CD4-positive, alpha-beta T cell treated with Interferon alpha-2 for 1 hour (primary cell): ENCODE results near the gene XXYLT1.
"Not testable (repeated sequence)": the region's sequence is repeated elsewhere in the genome, so short reads cannot be mapped to it uniquely, and the experiment has no call there.

Experiments used
- DNase-seq, 2 donors: peaks; one replicate each; pipeline ENCODE4 v3.0.0-alpha.2; 2020 to 2022

The XXYLT1 gene

DNA sequence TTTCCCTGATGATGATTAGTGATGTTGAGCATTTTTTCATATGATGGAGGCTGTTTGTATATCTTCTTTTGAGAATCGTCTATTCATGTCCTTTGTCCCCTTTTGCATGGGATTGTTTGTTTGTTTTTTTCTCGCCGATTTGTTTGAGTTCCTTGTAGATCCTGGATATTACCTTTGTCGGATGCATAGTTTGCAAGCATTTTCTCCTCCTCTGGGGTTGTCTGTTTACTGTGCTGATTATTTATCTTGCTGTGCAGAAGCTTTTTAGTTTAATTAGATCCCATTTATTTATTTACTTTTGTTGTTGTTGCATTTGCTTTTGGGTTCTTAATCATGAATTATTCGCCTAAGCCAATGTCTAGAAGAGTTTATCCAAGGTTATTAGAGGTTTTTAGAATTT is 232.8 kb downstream of the XXYLT1 start:
- no peak for DNase-seq

DNA sequence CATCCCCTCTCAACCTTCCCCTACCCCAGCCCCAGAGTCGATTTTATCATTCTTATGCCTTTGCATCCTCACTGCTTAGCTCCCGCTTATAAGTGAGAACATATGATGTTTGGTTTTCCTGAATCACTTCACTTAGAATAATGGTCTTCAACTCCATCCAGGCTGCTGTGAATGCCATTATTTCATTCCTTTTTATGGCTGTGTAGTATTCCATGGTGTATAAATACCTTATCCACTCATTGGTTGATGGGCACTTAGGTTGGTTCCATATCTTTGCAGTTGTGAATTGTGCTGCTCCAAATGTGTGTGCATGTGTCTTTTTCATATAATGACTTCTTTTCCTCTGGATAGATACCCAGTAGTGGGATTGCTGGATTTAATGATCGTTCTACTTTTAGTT is 233.4 kb downstream of the XXYLT1 start:
- not testable (repeated sequence) for DNase-seq

DNA sequence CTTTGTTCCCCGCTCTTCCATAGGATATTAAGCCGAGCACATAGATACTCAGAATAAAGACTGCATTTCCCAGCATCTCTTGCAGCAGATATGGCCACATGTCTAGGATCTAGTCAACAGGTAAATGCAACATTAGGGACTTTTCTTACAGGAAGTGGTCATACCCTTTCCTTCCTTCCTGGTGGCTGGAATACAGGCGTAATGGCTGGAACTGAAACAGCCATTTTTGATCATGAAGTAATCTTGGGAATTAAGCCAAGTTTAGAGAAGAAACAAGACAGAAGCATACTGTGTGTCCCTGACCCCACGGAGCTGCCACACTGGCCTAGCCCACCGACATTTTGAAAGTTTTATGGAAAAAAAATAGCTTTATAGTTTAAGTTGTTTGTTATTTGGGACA is 234.0 kb downstream of the XXYLT1 start:
- DNase-seq, result no peak

DNA sequence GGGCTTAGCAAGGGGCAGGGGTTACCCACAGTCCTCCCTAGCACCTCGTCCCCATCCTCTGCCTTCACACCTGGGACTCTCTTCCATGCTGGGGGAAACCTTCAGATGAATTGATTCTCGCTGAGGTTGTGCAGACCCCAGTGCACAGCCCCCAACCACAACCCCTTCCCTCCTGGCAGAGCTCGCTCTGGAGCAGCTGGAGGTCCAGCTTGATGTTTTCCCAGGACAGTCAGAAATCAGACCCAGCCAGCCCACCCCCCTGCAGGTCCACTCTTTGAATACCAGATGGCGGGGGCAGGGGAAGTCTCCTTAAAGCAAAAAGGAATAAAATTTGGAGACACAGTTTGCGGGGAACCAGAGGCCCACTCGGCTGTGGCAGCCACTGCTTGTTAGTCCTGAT is 234.4 kb downstream of the XXYLT1 start:
- DNase-seq, result no peak

DNA sequence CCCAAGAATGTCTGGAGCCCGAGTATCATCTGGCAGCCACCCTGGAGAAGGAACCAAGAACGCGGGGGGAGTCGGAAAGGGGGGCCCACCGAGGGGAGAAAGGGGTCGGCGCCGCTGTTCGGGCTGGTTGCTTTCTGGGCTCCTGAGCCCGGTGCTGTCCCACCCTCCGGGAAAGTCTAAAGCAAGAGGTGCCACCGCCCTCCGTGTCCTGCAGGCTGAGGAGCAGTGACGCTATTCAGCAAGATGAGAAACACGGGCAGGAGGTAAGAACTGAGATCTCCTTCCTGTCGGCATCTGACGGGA is 234.8 kb downstream of the XXYLT1 start:
- DNase-seq, result no peak

DNA sequence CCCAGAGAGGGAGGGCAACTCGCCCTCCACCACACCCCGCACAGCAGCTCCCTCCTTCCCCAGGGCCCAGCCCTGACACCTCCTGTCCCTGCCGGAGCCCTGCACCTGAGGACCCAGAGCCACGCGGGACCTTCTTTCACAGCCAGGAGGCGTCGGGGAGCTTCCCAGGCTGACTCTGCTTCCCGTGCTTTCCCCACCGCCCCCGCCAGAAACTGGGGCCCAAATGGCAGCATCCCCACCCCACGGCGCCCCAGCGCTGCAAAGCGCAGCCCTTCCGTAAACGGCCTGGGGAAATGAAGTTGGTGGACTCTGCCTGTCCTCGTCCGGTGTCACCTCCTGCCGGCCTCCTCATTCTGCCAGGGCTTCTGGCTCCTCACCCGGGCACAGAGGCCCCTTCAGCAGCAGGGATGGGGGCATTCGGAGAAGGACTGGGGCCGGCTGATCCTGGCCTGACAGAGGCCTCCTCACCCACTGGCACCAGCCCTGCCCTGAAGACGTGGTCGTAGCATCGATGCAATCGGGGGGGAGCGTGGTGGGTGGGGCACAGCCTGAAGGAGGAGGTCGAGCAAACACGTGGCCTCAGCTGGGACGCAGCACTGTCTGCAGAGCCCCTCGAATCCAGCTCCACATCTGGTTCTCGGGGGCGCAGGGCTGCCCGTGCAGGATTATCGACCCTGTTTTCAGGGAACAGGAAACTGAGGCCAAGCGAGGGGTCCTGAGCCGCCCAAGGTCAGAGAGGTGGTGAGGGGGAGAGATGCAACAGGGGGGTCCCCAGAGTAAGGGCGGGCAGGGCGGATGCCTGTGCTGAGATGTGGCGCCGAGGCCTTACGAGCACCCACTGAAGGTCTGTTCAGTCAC is 235.4 kb downstream of the XXYLT1 start:
- no peak for DNase-seq

DNA sequence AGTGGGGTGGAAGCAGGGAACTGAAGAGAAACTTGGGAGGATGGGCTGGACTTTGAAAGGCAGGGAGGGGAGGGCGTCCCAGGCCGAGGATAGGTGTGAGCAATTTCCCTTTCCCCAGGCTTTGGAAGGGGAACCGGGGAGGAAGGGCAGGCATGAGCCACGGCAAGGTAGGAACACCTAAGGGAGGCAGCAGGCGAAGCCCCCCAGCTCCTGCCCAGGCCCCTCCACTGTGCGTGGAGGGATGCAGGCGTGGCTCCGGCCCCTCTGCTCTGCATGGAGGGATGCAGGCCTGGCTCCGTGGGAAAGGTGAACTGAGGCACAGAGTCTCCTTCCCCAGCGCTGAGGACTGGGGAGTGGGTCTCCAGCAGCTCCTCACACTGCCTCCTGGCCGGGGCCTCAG is 236.4 kb downstream of the XXYLT1 start:
- DNase-seq, result no peak

DNA sequence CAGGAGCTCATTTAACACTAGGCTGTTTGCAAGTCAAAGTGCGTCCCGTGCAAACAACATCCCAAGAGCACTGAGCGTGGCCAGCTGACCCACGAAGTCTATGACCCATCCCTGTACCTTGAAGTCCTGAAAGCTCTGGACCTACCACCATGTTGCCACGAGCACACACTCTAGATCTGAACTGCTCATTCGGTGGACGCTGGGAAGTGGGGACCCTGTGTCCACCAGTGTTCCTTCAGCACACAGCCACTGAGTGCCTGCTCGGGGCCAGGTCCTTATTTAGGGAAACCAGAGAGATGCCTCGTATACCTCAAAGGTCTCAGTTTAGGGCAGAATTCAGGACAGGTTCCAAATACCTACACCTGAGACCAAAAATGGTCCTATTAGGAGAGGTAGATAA is 236.9 kb downstream of the XXYLT1 start:
- DNase-seq, result no peak

DNA sequence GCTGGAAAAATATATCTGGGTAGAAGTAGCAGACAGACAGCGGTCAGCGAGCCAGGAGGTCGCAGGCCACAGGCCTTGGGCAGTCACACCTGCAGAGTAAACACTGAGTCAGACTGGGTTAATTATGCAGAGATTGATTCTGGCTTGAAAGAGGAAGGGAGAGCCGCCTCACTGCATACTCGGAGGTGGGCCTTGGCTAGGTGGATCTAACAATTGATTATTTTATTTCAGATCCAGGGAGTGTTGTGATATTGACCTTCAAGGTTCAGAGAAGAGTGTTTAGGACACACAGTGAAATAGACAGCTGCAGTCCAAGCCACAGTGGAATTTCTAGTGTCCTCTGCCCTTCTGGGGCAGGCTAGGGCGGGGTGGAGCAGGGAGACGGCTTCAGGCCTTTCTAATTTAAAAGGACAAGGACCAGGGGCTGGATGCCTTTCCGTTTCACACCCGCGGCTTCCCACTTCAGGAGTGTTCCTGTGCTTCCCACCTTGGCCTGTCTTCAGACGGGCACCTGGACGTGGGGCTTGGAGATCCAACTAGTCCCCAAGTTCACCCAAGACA is 237.3 kb downstream of the XXYLT1 start:
- no peak for DNase-seq

DNA sequence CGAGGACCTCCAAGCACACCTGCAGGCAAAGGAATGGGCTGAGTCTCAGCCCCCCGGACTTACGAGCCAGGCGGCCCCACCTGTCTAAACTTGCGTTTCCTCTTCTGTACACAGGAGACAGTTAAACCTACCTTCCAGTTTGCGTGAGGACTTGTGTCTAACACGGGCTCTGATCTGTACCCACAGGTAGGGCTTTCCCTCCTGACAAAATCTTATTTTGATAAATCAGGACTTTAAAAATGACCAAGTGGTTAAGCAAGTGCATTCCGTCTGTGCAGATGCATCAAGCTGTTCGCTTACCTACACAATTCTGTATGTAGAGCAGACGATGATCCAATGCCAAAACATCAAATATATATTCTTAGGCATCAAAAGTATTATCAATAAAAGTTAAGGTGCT is 238.0 kb downstream of the XXYLT1 start:
- DNase-seq, result no peak

DNA sequence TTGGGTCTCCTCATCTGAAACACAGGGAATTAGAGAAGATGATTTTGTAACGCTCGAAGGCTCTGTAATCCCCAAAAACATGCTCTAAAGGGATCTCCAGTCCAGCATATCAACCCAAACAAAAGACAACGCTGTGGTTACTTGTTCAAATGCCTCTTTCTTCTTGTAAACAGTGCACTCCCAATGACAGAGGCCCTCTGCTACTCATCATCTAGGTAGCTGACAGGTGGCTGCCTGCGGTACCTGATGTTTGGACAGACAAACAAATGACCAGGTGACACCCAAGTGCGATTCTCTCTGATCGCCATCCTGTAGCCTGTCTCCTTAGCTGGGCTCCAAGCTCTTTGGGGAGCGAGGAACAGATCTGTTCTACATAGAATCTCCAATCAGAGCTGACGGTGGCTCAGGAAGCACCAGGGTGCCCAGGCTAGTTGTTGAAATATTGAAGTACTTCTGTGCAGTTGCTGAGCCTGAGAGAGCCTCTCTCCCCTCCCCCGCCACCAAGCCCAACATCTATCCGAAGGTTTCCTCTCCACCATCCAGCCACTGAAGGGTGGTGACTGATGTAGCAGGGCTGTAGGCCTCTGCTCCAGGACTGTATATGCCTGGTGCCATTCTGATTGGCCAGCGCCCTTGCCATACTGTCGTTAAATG is 238.7 kb downstream of the XXYLT1 start:
- no peak for DNase-seq

DNA sequence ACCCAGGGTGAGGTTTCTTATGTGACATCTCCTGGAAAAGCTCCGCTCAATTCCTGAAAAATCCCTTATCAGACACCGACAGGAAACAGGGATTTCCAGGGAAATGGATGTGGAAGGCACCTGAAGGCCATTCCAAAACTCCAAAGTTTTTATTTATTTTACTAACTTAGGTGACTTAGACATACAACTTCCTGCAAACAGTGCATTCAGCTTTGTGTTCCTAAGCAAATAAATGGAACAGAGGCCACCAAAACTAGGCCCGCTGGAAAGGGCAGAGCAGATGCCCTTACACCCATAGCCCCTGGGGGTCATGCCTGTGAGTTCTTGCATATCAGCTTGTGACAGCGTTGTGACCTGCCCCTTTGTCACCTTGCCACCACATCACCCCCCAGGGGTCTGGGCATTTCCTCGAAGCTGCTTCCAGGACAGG is 239.4 kb downstream of the XXYLT1 start:
- DNase-seq, result no peak

DNA sequence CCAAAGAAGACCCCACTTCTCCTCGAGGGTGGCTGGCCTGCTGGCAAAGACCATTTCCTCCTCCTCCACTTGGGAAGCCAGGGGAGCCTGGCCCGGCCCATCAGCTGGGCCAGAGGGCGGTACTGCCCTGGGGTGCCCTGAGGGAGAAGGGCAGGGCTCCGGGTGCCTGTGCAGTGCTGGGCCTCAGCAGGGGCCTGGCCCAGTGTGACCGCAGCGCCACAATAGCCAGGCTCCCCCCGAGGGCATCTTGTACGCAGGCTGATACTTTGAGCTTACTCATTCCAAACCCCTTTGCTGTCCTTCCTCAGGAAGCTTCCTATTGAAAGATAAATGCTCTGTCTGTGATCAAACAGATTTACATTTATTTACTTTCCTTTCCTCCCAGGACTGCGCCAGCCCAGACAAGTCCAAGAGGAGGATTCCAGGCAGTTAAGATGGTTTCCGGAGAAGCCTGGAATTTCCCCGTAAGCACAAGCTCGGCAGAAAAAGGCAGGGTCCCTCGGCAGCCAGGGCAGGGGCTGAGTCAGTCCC is 240.1 kb downstream of the XXYLT1 start:
- no peak for DNase-seq

DNA sequence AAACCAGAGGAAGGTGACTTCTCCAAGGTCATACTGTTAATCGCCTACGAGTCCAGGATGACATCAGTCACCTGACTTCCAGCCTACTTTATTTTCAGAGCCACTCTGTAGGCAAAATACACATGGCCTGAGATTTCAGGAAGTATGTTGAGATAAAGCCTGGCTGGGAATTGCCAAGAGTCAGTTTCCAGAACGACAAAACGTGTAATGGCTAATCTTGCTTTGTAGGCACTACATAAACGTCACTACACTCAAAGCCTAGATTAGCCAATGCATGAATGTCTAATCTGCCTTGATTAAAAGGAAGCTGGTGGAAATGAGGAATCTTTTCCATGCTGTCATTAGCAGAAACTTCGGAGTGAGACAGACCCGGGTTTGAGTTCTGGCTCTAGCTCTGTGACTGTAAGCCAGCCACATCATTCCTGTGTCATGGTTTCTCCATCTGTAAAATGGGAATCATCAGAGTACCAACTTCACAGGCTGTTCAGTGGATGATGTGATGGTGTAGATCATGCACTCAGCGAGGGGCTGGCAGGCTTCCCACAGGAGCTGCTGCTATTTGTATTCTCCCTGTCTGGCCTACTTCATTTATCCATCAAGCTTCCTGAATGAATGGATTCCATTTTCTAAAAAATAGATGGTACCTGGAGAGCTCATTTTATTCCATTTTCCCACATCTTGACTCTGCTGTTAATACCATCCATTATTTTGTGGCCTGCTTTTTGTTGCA is 241.9 kb downstream of the XXYLT1 start:
- DNase-seq, result no peak

DNA sequence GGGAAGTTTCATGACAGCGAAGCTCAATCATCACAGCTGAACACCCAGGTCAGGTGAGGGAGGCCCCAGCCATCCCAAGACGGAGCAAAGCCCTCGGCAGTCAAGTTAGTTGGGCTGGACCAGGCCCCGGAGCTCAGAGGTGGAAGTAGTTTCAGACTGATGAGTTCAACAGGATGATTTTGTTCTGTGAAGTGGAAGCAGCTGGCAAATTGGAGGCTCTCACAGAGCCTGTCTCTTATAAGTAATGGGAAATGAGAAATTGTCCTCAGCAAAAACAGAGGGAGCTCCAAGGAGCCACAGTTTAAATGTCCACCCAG is 245.1 kb downstream of the XXYLT1 start:
- DNase-seq, result no peak

DNA sequence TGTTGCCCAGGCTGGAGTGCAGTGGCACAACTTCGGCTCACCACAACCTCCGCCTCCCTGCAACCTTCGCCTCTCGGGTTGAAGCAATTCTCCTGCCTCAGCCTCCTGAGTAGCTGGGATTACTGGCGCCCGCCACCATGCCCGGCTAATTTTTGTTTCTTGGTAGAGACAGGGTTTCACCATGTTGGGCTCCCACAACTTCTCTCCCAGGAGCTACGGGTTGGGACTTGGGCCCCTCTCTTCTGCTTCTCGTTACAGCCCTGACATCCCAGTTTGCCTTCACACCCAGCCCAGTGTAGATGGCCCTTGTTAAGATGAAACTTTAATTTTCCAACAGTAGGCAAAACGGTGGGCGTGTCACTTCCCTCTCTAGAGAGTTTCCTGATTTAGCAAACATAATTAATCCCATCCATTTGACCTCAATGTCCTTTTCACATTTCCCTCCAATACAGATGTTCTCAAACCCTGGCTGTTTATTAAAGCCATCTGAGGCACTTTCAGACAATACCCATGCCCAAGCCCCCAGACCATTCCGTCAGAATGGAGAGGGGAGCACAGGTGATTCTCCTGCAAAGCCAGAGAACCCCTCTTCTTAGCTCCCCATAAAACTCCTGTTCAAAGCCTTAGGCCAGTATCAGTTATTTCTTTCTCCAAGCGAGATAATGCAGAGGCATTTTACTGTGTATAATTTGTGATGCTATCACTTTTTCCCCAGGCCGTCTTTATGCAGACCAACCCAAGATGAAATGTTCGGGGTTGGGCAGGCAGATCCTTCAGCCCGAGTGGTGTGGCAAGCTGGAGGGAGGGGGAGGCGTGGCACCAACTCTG is 245.7 kb downstream of the XXYLT1 start:
- DNase-seq, result no peak

DNA sequence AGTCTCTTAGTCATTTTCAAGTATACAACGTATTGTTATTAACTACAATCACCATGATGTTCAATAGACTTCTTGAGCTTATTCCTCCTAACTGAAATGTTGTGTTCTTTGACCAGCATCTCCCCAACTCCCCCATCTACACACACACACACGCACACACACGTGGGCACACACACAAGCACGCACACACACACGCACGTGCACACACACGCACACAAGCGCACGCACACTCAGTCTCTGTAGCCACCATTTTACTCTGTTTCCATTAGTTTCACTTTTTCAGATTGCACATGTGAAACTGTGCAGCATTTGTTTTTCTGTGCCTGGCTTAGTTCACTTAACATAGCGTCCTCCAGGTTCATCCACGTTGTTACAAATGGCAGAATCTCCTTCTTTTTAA is 247.0 kb downstream of the XXYLT1 start:
- no peak for DNase-seq

DNA sequence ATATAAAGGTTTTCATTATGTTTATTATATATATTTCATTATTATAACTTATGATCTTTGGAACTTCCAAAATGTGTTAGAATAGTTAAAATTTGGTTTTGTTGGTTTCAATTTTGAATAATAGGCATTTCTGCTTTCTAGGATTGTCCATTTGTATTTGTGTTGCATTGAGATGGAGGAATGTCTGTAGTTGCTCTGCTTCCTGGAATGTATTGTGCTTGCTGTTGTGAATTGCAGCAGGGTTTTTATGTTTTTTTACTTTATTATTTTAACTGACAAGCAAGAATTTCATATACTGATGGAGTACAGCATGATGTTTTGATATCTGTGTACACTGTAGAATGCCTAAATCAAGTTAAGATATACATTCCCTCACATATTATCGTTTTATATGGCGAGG is 247.4 kb downstream of the XXYLT1 start:
- no peak for DNase-seq

DNA sequence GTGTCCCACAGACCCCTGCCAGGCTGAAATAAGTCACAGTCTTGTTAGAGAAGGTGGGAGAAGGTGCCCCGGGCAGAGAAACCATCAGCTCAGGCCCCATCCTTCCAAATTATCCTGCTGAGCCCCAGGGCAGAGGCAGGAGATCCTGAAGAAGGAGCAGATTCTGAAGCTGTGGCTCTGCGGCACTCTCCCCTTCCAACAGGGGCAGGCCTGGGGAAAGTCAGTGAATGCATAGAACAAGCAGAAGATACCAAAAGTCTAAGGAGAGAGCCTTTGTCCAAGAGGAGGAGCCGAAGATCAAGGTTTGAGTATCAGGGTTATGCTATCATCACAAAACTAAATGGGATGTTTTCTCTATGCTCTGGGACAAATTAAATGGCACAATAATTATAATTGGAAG is 249.3 kb downstream of the XXYLT1 start:
- no peak for DNase-seq

DNA sequence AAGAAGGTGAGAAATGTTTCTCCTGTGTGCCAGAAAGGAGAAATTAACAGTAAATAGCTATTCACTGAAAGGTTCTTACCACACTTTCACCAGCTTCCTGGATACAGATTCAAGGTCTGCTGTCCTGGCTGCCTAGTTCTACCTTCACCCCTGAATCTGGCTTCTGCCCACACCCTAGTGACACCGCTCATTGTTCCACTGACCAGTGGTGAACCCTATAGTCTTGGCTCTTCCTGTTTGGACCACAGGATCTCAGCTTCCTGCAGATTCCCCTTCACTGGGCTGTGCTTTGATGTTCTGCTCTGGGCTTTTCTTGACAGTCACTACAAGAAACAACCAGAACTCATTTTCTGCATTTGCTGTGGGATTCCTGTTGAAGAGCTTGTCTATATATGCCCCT is 250.0 kb downstream of the XXYLT1 start:
- DNase-seq, result no peak

DNA sequence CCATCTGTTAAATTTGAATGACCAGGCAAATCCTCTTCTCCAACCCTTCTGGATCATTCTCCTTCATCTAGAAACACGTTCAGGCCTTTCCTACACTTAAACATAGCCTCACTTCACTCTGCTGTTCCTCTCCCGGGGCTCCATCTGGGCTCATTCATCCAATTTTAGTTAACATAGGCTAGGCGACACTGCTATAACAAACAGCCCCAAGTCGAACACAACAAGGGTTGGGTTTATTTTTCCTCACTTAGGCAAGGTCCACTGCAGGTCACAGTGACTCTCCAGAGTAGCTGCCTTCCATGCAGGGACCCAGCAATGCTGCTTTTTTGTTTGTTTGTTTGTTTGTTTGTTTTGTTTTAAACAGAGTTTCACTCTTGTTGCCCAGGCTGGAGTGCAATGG is 250.8 kb downstream of the XXYLT1 start:
- DNase-seq, result no peak

DNA sequence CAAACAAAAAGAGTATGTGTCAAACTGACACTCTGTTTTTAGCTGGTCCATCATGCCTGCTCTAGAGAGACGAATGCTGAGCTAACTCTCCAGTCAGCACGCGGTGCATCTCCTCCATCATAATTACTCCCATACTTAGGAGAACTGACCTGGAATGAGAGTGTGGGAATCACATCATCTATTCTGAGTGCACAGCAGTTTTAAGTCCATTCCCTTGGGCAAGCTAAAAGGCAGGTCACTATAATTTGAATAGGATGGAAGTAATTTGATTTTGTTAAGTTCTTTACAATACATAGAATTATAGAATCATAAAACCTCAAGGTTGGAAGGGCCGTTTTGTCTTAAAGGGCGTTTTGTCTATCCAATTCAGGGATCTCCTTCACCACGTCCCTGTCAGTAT is 251.6 kb downstream of the XXYLT1 start:
- DNase-seq, result no peak
